ENCODE measurements around the gene FCMR.

FCMR gene

GRCh38 chr1:206885341-206886060 is 36.2 kb downstream of the FCMR start:
- Histone ChIP-seq H3F3A (ENCODE audit: insufficient read depth, low read length) (peaks cover 5% of the 10 kb centered on the region; the same call in 1 of the 2 replicates), H2AFZ (ENCODE audit: low read length) (no peak overlapping the region), H3K36me3 (replicated peaks; ENCODE audit: insufficient read depth, low read length) (no peaks in the 10 kb centered on the region), H3K79me2 (ENCODE audit: low read length) (no peaks in the 10 kb centered on the region), H3K4me2 (ENCODE audit: low read depth, low read length) (no peak overlapping the region), H4K20me1 (ENCODE audit: insufficient read depth, low read length) (no peaks in the 10 kb centered on the region), H3K27me3 (replicated peaks; ENCODE audit: insufficient read depth, low read length) (peaks cover 4% of the 10 kb centered on the region; the same call in 1 of the 2 replicates), H3K9me2 (replicated peaks; ENCODE audit: insufficient read depth, low read length) (no peaks in the 10 kb centered on the region), H3K4me3 (ENCODE audit: low read length) (no peak overlapping the region), H3K27ac (ENCODE audit: low read length) (no peak overlapping the region), H3K9me3 (replicated peaks; ENCODE audit: insufficient read depth, low read length) (no peaks in the 10 kb centered on the region), H3K9ac (ENCODE audit: low read length) (no peak overlapping the region), H3K4me1 (ENCODE audit: low read length) (peaks cover 7% of the 10 kb centered on the region; the same call in 1 of the 2 replicates)
- DNase-seq, result no peak
- no peak for TF ChIP-seq EZH2 (optimal IDR thresholded peaks at IDR 0.05; ENCODE audit: low read depth, low read length)
- TF ChIP-seq CTCF (IDR thresholded peaks at IDR 0.05; ENCODE audit: low read length), result no peak
- no peak for TF ChIP-seq EZH2phosphoT487 (IDR thresholded peaks at IDR 0.05; ENCODE audit: low read length)

- H3F3A ChIP-seq (ENCODE audit: insufficient read depth, low read length), result peaks cover 5% of the 10 kb centered on the region; the same call in 1 of the 2 replicates
- DNase-seq, result no peak
- no peak overlapping the region for H3K9ac ChIP-seq (ENCODE audit: low read length)
- peaks cover 5% of the 10 kb centered on the region; the same call in 1 of the 2 replicates for H3K4me1 ChIP-seq (ENCODE audit: low read length)
- no peaks in the 10 kb centered on the region for H4K20me1 ChIP-seq (ENCODE audit: insufficient read depth, low read length)
- no peaks in the 10 kb centered on the region for H3K79me2 ChIP-seq (ENCODE audit: low read length)
- no peaks in the 10 kb centered on the region for H3K36me3 ChIP-seq (replicated peaks; ENCODE audit: insufficient read depth, low read length)
- H3K9me3 ChIP-seq (replicated peaks; ENCODE audit: insufficient read depth, low read length), result no peaks in the 10 kb centered on the region
- no peaks in the 10 kb centered on the region for H3K9me2 ChIP-seq (replicated peaks; ENCODE audit: insufficient read depth, low read length)
- no peak for TF ChIP-seq CTCF (IDR thresholded peaks at IDR 0.05; ENCODE audit: low read length)
- TF ChIP-seq EZH2phosphoT487 (IDR thresholded peaks at IDR 0.05; ENCODE audit: low read length), result no peak
- no peak for TF ChIP-seq EZH2 (optimal IDR thresholded peaks at IDR 0.05; ENCODE audit: low read depth, low read length)
- no peak overlapping the region for H3K27ac ChIP-seq (ENCODE audit: low read length)
- H3K4me3 ChIP-seq (ENCODE audit: low read length), result no peak overlapping the region
- no peak overlapping the region for H2AFZ ChIP-seq (ENCODE audit: low read length)
- no peak overlapping the region for H3K4me2 ChIP-seq (ENCODE audit: low read depth, low read length)
- peaks cover 4% of the 10 kb centered on the region; the same call in 1 of the 2 replicates for H3K27me3 ChIP-seq (replicated peaks; ENCODE audit: insufficient read depth, low read length)
These were observed 37.9 kb downstream of the FCMR start for GRCh38 chr1:206883876-206884275.

- Histone ChIP-seq H3K4me1 (ENCODE audit: low read length) (peaks cover under 1% of the 10 kb centered on the region; the same call in 1 of the 2 replicates), H3K9me3 (replicated peaks; ENCODE audit: insufficient read depth, low read length) (no peaks in the 10 kb centered on the region), H3K9me2 (replicated peaks; ENCODE audit: insufficient read depth, low read length) (no peaks in the 10 kb centered on the region), H3K9ac (ENCODE audit: low read length) (no peak overlapping the region), H3K36me3 (replicated peaks; ENCODE audit: insufficient read depth, low read length) (no peaks in the 10 kb centered on the region), H3K79me2 (ENCODE audit: low read length) (no peaks in the 10 kb centered on the region), H3K27me3 (replicated peaks; ENCODE audit: insufficient read depth, low read length) (peaks cover 4% of the 10 kb centered on the region; the same call in 1 of the 2 replicates), H3K4me2 (ENCODE audit: low read depth, low read length) (no peak overlapping the region), H2AFZ (ENCODE audit: low read length) (no peak overlapping the region), H3K4me3 (ENCODE audit: low read length) (no peak overlapping the region), H3K27ac (ENCODE audit: low read length) (no peak overlapping the region), H4K20me1 (ENCODE audit: insufficient read depth, low read length) (no peaks in the 10 kb centered on the region), H3F3A (ENCODE audit: insufficient read depth, low read length) (peaks cover under 1% of the 10 kb centered on the region; the same call in 1 of the 2 replicates)
- TF ChIP-seq EZH2 (optimal IDR thresholded peaks at IDR 0.05; ENCODE audit: low read depth, low read length) (no peak), CTCF (IDR thresholded peaks at IDR 0.05; ENCODE audit: low read length) (no peak), EZH2phosphoT487 (IDR thresholded peaks at IDR 0.05; ENCODE audit: low read length) (no peak)
- no peak for DNase-seq
These were observed 38.6 kb downstream of the FCMR start for GRCh38 chr1:206883160-206883559.
